Stimulated activated CD8-positive, alpha-beta memory T cell treated with anti-CD3 and anti-CD28 coated beads, Interleukin-4, amount 100 ng/mL, for 1 hour (primary cell): Measurements from ENCODE around the gene ZNF414.
"Not testable (repeated sequence)": the region's sequence is repeated elsewhere in the genome, so short reads cannot be mapped to it uniquely, and the experiment has no call there.

ENCODE experiments used
- DNase-seq, 2 donors: peaks; one replicate each; pipeline ENCODE4 v3.0.0-alpha.2; 2020; ENCODE audit warnings: low read depth in 2 of 2, low spot score in 1 of 2

Gene ZNF414, protein sequence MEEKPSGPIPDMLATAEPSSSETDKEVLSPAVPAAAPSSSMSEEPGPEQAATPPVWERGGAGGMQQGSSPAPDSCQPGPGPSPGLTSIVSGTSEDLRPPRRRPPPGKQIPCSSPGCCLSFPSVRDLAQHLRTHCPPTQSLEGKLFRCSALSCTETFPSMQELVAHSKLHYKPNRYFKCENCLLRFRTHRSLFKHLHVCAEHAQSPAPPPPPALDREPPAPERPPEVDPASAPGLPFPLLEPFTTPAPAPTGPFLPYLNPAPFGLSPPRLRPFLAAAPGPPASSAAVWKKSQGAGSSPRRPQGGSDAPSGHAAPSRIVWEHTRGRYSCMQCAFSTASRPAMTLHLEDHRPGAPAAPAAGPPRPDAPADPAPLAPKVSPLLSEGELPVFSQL

DNA sequence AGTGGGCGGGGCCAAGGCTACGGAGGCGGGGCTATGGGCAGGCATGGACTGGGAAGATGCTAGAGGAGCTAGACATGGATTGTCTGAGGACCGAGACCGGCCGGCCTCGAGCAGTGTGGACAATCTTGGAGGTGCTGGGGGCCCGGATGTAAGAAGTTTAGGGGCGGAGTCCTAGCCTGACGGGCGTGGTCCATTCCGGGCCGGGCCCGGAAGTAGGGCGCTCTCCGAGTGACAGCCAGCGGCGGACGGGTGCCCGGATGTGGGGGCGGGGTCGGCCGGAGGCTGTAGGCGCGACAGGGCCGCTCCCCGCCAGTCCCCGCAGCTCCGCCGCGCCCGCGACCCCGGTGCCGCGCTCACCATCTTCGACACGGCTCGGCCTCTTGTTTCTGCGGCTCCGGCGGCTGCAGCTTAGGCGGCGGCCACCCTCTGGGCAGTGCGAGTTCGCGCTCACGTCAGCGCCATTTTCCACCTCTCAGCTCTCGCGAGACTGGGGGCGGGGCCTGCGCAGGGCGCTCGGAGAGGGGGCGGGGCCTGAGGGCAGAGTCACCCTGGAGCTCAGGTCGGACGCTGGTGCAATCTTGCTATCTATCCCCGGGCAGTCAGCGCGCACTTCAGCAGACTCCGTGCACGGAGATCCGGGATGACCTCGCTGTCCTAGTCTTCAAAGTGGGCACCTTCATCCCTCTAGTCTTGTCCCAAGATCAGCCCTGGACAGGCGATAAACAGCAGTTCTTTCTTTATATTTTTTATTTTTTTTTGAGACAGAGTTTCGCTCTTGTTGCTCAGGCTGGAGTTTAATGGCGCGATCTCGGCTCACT, at the start of gene ZNF414:
Gene ZNF414 (minus strand): TSS at position 481 of the 818 bp plus-strand sequence. CDS start 121 bp downstream, at position 360.
- DNase-seq = peak; percentile 96

DNA sequence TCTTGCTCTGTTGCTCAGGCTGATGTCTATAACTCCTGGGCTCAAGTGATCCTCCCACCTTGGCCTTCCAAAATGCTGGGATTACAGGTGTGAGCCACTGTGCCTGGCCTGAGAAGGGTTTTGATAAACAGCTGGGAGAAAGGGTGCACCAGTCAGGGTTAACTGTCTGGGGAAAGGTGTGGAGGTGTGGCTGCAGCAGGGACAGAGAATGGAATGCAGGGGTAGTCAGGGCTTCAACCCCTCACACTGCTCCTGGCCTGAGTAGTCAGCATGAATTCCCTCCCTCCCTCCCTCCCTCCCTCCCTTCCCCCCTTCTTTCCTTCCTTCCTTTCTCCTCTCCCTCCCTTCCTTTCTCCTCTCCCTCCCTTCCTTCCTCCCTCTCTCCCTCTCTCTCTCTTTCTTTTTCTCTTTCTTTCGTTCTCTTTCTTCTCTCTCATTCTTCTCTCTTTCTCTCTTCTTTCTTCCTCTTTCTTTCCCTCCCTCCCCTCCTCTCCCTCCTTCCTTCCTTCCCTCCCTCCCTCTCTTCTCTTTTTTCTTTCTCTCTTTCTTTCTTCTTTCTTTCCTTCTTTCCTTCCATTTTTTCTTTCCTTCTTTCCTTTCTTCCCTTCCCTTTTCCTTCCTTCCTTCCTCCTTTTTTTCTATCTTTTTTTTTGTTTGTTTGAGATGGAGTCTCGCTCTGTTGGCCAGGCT, 47.3 kb upstream of the ZNF414 start:
- no peak for DNase-seq

DNA sequence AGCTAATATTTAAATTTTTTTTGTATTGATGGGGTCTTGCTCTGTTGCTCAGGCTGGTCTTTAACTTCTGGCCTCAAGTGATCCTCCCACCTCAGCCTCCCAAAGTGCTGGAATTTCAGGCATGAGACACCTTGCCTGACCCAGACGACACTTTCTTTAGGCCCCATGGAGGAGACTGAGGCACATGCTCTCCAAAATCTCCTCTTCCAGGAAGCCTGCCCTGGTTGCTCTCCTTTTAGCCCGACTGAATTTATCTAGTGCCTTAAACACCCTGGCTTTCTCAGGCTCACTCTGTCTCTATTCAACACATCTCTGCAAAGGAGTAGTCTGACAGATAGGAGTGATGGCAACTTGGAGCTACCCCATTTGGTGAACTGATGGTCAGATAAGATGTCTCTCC, 44.4 kb upstream of the ZNF414 start:
- DNase-seq = no peak

DNA sequence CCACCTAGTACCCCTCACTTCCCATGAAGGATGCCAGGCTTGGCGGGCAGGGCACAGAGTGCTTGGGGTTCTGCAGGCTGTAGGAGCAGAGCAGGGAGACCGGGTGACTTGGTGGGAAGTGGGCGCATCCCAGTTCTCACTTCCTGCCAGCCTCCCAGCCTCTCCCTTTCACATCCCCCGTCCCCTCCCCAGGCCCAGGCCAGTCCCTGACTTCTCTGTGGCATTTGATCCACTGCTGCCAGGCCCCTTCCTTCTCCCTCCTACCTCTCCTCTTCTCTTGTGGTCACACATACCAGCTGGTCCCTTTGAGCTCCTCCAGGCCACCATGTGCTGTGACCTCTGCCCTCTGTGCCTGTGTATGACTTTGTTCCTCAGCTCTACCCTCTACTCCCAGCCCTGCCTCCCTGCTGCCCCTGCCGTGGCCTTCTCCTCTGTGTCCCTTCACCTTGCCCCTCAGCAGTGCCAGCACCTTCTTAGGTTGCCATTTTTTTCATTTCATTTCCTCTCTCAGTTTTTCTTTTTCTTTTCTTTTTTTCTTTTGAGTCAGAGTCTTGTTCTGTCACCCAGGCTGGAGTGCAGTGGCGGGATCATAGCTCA, 43.8 kb upstream of the ZNF414 start:
- no peak for DNase-seq

DNA sequence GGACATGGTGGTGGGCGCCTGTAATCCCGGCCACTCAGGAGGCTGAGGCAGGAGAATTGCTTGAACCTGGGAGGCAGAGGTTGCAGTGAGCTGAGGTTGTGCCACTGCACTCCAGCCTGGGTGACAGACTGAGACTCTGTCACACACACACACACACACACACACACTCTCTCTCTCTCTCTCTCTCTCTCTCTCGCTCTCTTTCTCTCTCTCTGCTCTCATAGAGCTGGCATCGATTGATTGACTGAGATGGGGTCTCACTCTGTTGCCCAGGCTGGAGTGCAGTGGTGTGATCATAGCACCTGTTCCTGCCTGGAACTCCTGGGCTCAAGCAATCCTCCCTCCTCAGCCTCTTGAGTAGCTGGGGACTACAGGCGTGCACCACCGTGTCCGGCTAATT, 39.8 kb upstream of the ZNF414 start:
- not testable (repeated sequence) for DNase-seq

DNA sequence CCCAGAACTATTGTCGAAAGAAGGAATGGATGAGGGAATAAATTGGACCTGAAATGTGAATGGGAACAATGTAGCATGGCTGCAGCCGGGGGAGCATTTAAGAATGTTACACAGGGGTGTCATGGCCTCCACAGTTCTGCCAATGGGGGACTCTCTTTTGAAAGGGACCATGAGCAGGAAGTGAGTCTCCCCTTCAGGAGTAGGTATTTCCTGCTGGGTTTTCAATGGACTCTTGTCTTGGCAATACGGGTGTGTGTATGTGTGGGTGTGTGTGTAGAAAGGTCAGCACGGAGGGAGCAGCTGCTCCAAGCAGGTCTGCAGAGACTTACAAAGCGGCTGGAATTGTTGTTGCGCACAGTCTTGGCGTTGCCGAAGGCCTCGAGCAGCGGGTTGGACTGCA, 38.8 kb upstream of the ZNF414 start:
- DNase-seq = no peak

DNA sequence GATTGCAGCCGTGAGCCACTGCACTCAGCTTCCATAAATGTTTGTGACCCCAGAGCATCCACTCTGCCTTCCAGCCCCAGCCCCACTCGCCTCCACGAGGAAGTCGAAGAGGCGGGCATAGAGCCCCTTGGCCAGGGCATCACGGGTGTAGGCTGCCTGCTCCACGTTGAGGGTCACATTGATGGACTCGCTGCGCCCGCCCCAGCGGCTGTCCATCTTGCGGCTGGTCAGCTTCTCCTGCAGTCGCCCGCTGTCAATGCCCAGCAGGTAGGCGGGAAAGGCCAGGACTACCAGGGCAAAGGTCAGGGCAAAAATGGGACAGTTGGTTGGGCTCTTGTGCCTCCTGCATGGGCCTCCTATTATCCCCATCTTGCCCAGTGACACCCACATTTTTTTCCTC, 36.1 kb upstream of the ZNF414 start:
- DNase-seq = no peak

DNA sequence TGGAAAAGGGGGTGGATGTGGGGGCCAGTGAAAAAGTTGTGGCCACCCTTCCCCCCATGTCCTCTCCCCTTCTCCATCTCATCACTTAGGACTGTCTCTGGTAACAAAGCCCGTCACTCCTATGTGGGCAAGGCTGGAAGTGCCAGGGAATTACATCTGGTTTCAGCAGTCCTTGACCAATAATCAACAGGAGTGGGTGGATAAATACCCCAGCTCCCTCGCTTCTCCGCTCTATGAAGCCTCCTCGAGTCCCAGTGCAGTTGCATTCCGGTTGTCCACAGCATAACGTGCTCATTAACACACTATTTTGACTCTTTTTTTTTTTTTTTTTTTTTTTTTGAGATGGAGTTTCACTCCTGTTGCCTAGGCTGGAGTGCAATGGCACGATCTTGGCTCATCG, 31.8 kb upstream of the ZNF414 start:
- no peak for DNase-seq

DNA sequence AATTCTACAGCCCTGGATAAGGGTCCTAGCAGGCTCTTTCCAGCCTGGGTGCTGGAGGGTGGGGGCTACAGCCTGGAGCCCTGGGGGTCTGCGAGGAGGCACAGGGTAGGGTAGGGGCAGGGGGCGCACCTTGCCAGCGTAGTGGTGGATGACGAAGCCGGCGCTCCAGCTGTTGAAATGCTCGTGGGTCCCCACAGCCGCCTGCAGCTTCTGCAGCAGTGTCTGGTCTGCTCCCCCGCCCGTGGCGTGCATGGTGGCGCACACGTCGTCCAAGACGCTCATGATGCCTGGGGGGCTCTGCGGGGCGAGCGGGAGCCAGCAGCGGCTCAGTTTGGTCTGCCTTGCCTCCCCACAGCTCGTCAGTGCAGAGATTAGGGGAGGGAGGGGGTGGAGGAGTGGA, 30.2 kb upstream of the ZNF414 start:
- no peak for DNase-seq

DNA sequence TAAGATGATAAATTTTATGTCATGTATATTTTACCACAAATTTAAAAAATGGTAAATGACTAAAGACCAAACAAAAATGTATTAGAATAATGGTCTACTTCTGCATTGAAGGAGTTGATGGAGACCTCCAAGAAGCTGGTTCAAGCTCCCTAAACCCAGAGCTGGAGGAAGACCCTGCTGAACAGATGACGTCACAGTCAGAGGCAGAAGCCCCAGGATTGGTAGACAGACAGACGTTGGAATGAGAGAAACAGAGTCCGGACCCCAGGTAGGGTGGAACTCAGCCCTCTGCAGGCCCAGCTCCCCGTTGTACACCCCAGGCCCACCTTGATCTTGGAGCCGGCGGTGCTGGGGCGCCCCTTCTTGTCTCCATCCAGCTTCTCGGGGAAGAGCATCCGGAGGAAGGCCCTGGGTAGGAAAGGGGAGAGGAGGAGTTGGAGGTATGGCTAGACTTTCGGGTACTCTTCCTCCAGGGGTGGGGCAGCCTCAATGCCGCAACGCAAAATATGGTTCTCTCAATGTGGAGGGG, 25.7 kb upstream of the ZNF414 start:
- DNase-seq = no peak

DNA sequence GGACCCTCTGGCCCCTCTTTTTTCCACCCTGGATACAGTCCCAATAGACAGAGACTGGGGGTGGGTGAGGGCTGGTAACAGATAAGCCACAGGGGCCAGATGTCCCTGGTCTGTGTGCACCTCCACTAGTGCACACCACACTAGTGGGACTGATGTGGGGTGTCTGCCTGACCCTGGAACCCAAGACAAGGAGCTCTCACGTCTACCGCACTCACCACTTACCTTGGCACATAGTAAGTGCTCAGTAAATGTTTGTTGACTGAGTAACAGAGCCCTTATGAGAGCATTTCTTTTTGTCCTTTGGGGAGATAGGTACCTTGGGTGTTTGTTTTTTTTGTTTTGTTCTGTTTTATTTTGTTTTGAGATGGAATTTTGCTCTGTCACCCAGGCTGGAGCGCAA, 23.1 kb upstream of the ZNF414 start:
- DNase-seq = no peak

DNA sequence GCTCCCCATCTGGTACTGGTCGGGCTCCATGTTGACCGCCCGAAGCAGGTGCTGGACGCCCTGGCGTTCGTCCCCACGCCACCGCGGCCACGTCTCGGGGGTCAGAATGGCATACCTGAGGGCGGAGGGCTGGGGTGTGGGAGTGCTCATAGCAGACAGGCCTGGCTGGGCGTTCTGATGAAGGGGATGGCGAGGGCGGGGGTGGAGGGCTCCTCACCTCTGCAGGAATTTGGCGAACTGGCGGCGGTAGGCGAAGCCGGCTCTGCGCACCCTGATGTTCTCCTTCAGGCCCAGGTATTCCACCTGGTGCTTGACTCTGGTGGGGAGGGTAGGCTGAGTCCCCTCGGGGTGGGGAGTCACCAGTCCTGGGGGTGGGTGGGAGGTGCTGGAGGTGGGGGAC, 22.3 kb upstream of the ZNF414 start:
- DNase-seq = no peak

DNA sequence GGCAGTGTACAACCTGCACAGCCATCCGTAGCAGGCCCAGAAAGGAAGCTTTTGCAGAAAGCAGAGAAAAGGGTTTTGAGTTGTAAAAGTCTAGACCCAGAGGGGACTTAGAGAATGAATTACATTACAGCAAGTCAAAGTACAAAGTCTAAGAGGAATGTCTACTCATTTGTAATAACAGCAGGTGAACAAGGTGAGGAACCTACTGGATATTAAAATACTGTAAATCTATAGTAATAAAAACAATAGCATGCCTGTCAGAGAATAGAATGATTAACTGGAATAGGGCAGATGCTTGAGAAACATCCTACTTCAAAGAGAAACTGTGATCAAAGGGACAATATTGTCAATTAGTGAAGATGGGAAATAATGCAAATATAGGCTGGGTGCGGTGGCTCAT, 18.3 kb upstream of the ZNF414 start:
- no peak for DNase-seq

DNA sequence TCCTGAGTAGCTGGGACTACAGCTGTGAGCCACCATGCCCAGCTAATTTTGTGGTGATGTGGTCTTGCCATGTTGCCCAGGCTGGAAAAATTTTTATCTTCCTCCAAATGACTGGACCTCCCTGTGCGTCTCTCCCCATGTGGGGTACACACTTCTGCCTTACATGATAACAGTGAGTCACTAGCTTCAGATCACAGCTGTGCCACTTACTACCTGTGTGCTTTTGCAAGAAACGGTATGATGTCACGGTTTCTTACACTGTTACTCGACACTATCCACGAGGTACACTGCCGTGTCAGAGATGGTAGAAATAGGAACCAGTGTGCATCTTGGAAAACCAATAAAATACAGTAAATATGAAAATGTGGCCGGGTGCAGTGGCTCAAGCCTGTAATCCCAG, 17.5 kb upstream of the ZNF414 start:
- DNase-seq = no peak

DNA sequence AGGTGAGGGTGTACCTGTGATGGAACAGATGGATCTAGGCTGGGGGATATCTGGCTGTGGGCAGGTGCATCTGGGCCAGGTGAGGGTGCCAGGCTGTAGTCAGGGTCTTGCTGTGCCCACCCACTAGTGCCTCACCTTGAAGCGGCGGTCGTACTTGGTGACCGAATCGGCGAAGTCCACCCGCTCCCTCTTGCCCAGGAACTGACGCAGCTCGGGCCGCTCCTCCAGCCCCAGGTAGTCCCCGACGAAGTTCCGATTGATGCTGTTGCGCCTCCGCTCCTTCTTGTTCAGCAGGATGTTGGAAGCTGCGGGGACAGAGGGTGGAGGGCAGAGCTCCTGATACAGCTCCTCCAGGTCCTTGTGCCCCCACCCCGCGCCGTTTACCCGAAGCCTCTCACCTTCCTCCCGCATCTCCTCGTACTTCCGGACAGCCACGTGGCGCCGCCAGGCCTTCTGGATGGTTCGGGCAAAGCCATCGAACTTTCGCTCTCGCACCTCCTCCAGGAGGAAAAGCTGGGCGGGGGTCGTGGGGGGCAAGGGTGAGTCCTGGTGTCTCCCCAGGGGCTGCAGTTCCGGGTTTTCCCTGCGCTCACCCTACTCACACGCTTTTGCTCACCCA, 16.2 kb upstream of the ZNF414 start:
- DNase-seq = no peak

DNA sequence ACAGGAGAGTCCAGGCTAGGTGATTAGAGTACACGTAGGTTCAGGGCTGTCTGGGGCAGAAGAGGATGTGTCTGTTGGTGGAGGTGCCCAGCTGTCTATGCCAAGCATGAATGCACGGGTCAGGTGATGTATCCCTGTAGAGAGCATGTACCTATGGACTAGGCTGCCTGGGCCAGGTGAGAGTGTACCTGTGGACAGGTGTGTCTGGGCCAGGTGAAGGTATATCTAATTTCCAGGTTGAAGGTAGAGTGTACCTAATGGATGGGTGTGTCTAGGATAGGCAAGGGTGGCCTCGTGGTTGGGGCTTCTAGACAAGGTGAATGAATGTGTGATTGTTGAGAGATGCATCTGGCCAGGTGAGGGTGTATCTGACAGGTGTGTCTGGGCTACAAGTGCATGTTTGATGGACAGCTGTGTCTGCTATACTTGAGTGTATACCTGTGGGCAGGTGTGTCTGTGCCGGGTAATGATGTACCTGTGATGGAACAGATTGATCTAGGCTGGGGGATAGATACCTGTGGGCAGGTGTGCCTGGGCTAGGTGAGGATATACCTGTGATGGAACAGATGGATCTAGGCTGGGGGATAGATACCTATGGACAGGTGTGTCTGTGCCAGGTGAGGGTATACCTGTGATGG, 15.5 kb upstream of the ZNF414 start:
- DNase-seq = no peak

DNA sequence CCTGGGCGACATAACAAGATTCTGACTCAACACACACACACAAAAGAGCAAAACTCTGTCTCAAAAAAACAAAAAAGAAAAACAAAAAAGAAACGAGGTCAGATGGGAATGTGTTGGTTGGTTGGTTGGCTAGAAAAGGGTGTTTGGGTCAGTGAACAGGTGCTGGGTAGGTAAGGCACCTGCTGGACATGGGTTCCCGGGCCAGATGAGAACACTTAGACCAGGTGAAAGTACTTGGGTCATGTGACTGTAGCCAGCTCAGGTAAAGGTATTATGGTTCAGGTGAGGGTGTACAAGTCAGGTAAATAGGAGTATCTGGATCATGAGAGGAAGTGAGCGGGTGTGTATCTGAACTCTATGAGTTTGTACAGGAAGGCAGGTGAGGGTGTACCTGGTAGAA, 14.5 kb upstream of the ZNF414 start:
- DNase-seq = no peak

DNA sequence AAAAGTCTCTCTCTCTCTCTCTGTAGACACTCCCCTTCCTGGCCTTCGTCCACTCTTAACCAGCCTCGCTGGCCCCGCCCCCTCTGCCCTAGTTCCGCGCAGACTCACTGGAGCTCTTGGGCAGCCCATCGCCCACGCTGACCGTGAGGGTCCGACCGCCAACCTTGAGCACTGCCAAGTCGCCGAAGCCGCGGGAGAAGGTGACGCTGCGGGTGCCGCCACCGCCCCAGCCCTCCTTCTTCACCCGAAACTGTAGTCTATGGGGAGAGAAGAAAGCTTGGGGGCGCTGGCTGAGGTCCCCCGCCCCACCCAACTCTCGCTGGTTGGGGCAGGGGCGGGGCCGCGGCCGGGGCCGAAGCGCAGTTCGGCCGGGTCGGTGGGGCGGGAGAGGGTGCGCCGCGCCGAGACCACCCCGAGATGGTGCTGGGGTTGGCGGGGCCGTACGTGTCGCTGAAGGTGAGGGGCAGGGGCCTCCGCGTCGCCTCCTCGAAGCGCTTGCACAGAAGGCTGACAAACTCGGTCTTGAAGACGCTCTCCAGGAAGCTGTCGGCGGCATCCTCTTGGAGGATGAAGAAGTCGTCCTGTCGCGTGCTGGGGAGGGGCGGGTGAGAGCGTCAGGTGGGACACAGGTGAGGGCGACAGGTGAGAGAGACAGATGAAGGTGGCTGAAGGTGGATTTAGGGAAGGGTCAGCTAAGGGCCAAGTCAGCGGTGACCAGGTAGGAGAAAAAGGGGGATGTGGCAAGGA, 12.6 kb upstream of the ZNF414 start:
- DNase-seq = no peak

DNA sequence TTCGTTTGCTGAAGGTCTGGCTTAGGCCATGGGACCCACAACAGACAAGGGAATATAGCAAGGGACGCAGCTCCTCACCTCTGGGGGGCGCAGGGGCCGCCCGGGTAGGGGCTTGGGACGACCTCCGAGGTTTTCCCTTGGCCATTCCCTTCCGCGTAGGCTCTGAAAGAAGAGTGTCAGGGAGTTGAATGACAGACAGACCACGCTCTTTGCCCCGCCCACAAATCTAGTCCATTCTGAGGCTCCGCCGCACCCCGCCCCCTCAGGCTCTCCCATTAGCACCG, 11.4 kb upstream of the ZNF414 start:
- DNase-seq = no peak

DNA sequence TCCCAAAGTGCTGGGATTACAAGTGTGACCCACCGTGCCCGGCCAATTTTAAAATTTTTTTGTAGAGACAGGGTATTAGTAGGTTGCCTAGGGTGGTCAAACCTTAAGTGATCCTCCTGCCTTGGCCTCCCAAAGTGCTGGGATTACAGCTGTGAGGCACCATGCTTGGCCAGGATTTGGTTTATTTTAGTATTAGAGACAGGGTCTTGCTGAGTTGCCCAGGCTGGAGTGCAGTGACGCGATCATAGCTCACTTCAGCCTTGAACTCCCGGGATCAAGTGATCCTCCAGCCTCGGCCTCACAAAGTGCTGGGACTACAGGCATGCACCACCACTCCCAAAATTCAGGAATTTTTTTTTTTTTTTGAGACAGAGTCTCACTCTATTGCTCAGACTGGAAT, 5.4 kb upstream of the ZNF414 start:
- DNase-seq = no peak
